K562 (cell line): ENCODE measurements around the gene CT55. TPM values are rescaled to one million over a fixed set of nuclear protein-coding genes. Genes with fewer than 3 reads are reported as not detected.
A peak's percentile ranks its signal among the peaks of the same experiment; 100 is the strongest.

Experiments
- ATAC-seq: fragments of 200-7000 bp; cut with Tn5 transposase; 3 replicates; pipeline ENCODE4 v1.9.1; 2020; ENCODE audit warnings: moderate library complexity
- BruUV-seq: library from RNA; stranded (reverse); fragments of 400-500 nt; replicated peaks from 2 replicates; lab custom pipeline; 2021; lab: Mats Ljungman, UMichigan
- CTCF ChIA-PET: fragments of 300-600 bp; formaldehyde crosslinking; extraction: SDS; loops from one replicate; lab custom pipeline; 2021; ENCODE audit warnings: low intra/inter-chr PET ratio; lab: Yijun Ruan, JAX
- POLR2A ChIA-PET: fragments of 300-600, 350-650 bp; sonication (Branson Sonifier 250); formaldehyde crosslinking; extraction: SDS; loops from one replicate; lab custom pipeline; 2021; ENCODE audit warnings: antibody characterized with exemption, inconsistent platforms; lab: Yijun Ruan, JAX
- DNase-seq, 4 experiments: peaks; one replicate each; pipeline versions ENCODE4 v3.0.0 to v3.0.0-alpha.2; 2011 to 2018; ENCODE audit warnings: low spot score in 3 of 4, mixed read lengths in 3 of 4; ENCODE audit errors: extremely low read depth in 1 of 4
- FAIRE-seq: peaks from 2 replicates; lab custom pipeline; 2011; peaks lifted over from hg19 to GRCh38; lab: Jason Lieb, UNC
- H2AFZ ChIP-seq: 2 replicates; pipeline ENCODE4 v1.6.0; 2011; ENCODE audit warnings: low read depth, low read length, control low read depth, inconsistent platforms
- H3K27ac ChIP-seq: fragments of 200-600 bp; 3 replicates; pipeline ENCODE4 v1.8.0; 2011; ENCODE audit warnings: low read depth, mild to moderate bottlenecking, control low read depth, inconsistent platforms, low read length, moderate library complexity, mixed read lengths; ENCODE audit errors: extremely low read depth
- H3K27me3 ChIP-seq, 2 experiments: fragments of 300-600 bp in 1 of 2; 2 replicates in 1 of 2; 3 replicates in 1 of 2; pipeline versions ENCODE4 v1.6.0 to v1.8.0; 2011; ENCODE audit warnings: inconsistent platforms in 2 of 2, low read length in 2 of 2, mild to moderate bottlenecking in 1 of 2, mixed read lengths in 1 of 2, moderate library complexity in 1 of 2; ENCODE audit not compliant: control insufficient read depth in 2 of 2, insufficient read depth in 2 of 2
- H3K36me3 ChIP-seq: fragments of 300-600 bp; 3 replicates; pipeline ENCODE4 v1.8.0; 2011; ENCODE audit warnings: mild to moderate bottlenecking, low read length, inconsistent platforms; ENCODE audit not compliant: control insufficient read depth, insufficient read depth
- H3K4me1 ChIP-seq, 2 experiments: fragments of 200-600 bp in 1 of 2; replicated peaks in 1 of 2; 2 replicates in 1 of 2; 3 replicates in 1 of 2; pipeline versions ENCODE4 v1.5.1 to v1.8.0; 2011; ENCODE audit warnings: inconsistent platforms in 2 of 2, low read length in 2 of 2, mild to moderate bottlenecking in 1 of 2, mixed read lengths in 1 of 2, moderate library complexity in 1 of 2; ENCODE audit not compliant: control insufficient read depth in 2 of 2, insufficient read depth in 2 of 2
- H3K4me2 ChIP-seq: 2 replicates; pipeline ENCODE4 v1.6.1; 2011; ENCODE audit warnings: low read length, control low read depth, inconsistent platforms, mixed read lengths; ENCODE audit not compliant: insufficient read depth
- H3K4me3 ChIP-seq: fragments of 200-600 bp; sonication (generic), shearing (Covaris generic); 2 replicates; pipeline ENCODE4 v1.5.1; 2016; ENCODE audit warnings: control low read depth, inconsistent platforms
- H3K79me2 ChIP-seq: fragments of 200-600 bp; 3 replicates; pipeline ENCODE4 v1.8.0; 2011; ENCODE audit warnings: low read length, inconsistent platforms; ENCODE audit not compliant: control insufficient read depth, insufficient read depth
- H3K9ac ChIP-seq, 2 experiments: 2 replicates each; pipeline versions ENCODE4 v1.6.0 to v1.6.1; 2011; ENCODE audit warnings: low read depth in 2 of 2, low read length in 2 of 2, control low read depth in 1 of 2, inconsistent platforms in 1 of 2, mild to moderate bottlenecking in 1 of 2, mixed read lengths in 1 of 2; ENCODE audit not compliant: insufficient read depth in 1 of 2
- H3K9me1 ChIP-seq: one replicate; pipeline ENCODE4 v1.6.0; 2011; ENCODE audit warnings: inconsistent platforms, mild to moderate bottlenecking, low read length, moderate library complexity; ENCODE audit not compliant: control insufficient read depth, insufficient read depth
- H3K9me3 ChIP-seq: replicated peaks from 2 replicates; pipeline ENCODE4 v1.5.1; 2011; ENCODE audit warnings: low read depth, low read length, inconsistent platforms; ENCODE audit not compliant: control insufficient read depth, insufficient read depth
- H4K20me1 ChIP-seq: replicated peaks from 2 replicates; pipeline ENCODE4 v1.6.1; 2011; ENCODE audit warnings: low read length, inconsistent platforms, mixed read lengths; ENCODE audit not compliant: control insufficient read depth, insufficient read depth
- CC2D1A ChIP-seq: fragments of 450-650 bp; IDR thresholded peaks from 2 replicates; pipeline ENCODE4 v1.6.1; 2017; ENCODE audit warnings: mild to moderate bottlenecking
- GABPB2 ChIP-seq: fragments of 250-450 bp; sonication (Bioruptor Pico); conservative IDR thresholded peaks from 2 replicates; pipeline ENCODE4 v1.5.1; 2021; ENCODE audit warnings: mild to moderate bottlenecking
- SMARCB1 ChIP-seq: IDR thresholded peaks from 2 replicates; pipeline ENCODE4 v1.6.1; 2011; ENCODE audit warnings: improper control_type of control experiment, low read depth; ENCODE audit not compliant: insufficient read length
- SMC3 ChIP-seq: conservative IDR thresholded peaks from 2 replicates; pipeline ENCODE4 v1.6.1; 2011; ENCODE audit warnings: low read depth, low read length, improper control_type of control experiment; ENCODE audit not compliant: insufficient read depth
- ZFP36 ChIP-seq: fragments of 150-350 bp; IDR thresholded peaks from 2 replicates; pipeline ENCODE4 v1.6.1; 2018; ENCODE audit warnings: low read length, low read depth; ENCODE audit not compliant: partially characterized antibody
- ZNF212 ChIP-seq: fragments of 450-650 bp; formaldehyde crosslinking; IDR thresholded peaks from 2 replicates; pipeline ENCODE4 v1.4.0; 2020; ENCODE audit warnings: mild to moderate bottlenecking
- ZNF589 ChIP-seq: fragments of 200-800 bp; sonication (Bioruptor generic); IDR thresholded peaks from 2 replicates; pipeline ENCODE4 v1.6.1; 2016; ENCODE audit warnings: low read depth, missing genetic modification characterization, missing compliant biosample characterization
- ZNF764 ChIP-seq: fragments of 250-450 bp; sonication (Bioruptor Pico); IDR thresholded peaks from 2 replicates; pipeline ENCODE4 v1.4.0; 2020; ENCODE audit warnings: low read depth, mild to moderate bottlenecking, moderate library complexity
- WGBS: fragments of 100-300 bp; shearing (Covaris generic); methylation state at CpG from one replicate; pipeline ENCODE4 v1.1.6; 2016; ENCODE audit warnings: low coverage, mixed read lengths; ENCODE audit not compliant: insufficient coverage; ENCODE audit errors: missing lambda C conversion rate; 5-methylcytosine and 5-hydroxymethylcytosine counted together
- in situ Hi-C: fragments of 300-500 bp; cut with MboI; formaldehyde crosslinking; loops from 4 replicates; pipeline ENCODE4 v1.15.0; 2018; ENCODE audit warnings: inconsistent platforms, mixed read lengths
- intact Hi-C: fragments of 100-400 bp; cut with micrococcal nuclease; formaldehyde crosslinking; loops from 2 replicates; pipeline ENCODE4 v1.14.2; 2022
- polyA plus RNA-seq, 8 experiments: library from polyadenylated mRNA; depleted of rRNA in 4 of 8; stranded (reverse) in 5 of 8; unstranded in 3 of 8; fragments of >200 nt; fragmentation: Nextera tagmentation in 2 of 8; fragmentation: Illumina TruSeq in 1 of 8; extraction: Ambion mirVana in 2 of 8; extraction: Trizol in 1 of 8; gene quantifications; 2 replicates each; pipeline versions ENCODE4 v1.2.1 to v1.2.3, GENCODE V29; 2011 to 2014; ENCODE audit warnings: inconsistent platforms in 1 of 8, missing spikeins in 1 of 8
- total RNA-seq, 7 experiments: library from RNA; depleted of rRNA in 6 of 7; stranded (reverse); fragments of >200 nt in 6 of 7; fragmentation: Illumina TruSeq in 2 of 7; extraction: Trizol in 2 of 7; gene quantifications; 2 replicates each; pipeline versions ENCODE4 v1.2.1 to v1.2.3, GENCODE V29; 2011 to 2021; ENCODE audit warnings: low replicate concordance in 1 of 7
- TF ChIP-seq, protein P1 (sequence below): fragments of 450-650 bp; formaldehyde crosslinking; IDR thresholded peaks from 2 replicates; pipeline ENCODE4 v1.4.0; 2020; ENCODE audit warnings: mild to moderate bottlenecking, moderate library complexity
- TF ChIP-seq, protein P2 (sequence below): fragments of 450-650 bp; IDR thresholded peaks from 2 replicates; pipeline ENCODE4 v1.6.1; 2017; ENCODE audit warnings: mild to moderate bottlenecking, moderate library complexity

The CT55 gene
- total and polyA plus RNA-seq, 9 of the 15 experiments (the other 6 are each of a cell fraction or from before 2014, with no cell fraction given), result 48.5 to 98.9 (median 73.2) TPM

DNA sequence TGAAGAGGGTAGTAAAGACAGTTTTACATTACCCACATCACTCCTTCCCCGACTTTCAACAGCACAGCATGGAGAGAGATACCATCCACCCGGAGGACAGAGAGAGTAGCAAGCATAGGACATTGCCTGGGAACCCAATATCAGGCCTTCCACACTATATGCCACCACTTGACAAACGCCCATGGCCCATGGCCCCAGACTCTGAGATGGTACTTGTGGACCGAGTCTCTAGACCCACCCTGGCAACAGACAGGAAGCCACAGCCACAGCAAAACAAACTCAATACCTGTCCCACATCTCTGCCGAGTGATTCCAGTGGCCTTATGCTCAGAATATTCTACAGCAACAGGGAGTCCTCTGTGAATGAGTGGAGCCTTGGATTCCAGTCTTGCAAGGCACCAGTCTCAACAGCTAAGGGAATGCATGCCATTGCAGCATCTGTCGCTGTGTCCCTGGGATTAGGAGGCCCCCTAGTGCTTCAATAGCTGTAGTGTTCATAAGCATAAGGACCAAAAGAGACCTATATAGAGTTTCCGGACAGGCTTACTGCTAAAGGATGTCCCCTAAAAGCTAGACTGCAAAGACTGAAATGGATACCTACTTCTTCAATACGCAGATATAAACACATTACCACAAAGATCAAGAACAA, 14.7 kb upstream of the CT55 start:
- CTCF ChIA-PET, result interaction anchor here (1.1 kb wide), 1 partner anchor 292 kb away, joined by 4 read pairs; no protein-coding TSS in a partner anchor
- FAIRE-seq, result peak; percentile 70
- intact Hi-C loops, result loop anchor here (1.0 to 5.0 kb wide), 2 partner anchors 236 to 291 kb away; partner anchors contain the start of gene SMIM10L2A
- TF ChIP-seq GABPB2 (CRISPR knock-in tag) (no peak), CC2D1A (no peak), ZNF589 (no peak), ZNF764 (CRISPR knock-in tag) (no peak), ZNF212 (CRISPR knock-in tag) (no peak), SMC3 (peak; percentile 55), SMARCB1 (no peak), ZFP36 (no peak)
- TF ChIP-seq, protein P1, sequence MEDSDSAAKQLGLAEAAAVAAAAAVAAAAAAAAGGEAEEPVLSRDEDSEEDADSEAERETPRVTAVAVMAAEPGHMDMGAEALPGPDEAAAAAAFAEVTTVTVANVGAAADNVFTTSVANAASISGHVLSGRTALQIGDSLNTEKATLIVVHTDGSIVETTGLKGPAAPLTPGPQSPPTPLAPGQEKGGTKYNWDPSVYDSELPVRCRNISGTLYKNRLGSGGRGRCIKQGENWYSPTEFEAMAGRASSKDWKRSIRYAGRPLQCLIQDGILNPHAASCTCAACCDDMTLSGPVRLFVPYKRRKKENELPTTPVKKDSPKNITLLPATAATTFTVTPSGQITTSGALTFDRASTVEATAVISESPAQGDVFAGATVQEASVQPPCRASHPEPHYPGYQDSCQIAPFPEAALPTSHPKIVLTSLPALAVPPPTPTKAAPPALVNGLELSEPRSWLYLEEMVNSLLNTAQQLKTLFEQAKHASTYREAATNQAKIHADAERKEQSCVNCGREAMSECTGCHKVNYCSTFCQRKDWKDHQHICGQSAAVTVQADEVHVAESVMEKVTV (CRISPR knock-in tag), result peak; percentile 67
- TF ChIP-seq, protein P2, sequence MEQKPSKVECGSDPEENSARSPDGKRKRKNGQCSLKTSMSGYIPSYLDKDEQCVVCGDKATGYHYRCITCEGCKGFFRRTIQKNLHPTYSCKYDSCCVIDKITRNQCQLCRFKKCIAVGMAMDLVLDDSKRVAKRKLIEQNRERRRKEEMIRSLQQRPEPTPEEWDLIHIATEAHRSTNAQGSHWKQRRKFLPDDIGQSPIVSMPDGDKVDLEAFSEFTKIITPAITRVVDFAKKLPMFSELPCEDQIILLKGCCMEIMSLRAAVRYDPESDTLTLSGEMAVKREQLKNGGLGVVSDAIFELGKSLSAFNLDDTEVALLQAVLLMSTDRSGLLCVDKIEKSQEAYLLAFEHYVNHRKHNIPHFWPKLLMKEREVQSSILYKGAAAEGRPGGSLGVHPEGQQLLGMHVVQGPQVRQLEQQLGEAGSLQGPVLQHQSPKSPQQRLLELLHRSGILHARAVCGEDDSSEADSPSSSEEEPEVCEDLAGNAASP, result no peak

More for the DNA sequence above, 14.7 kb upstream of the CT55 start:
- Histone ChIP-seq H3K79me2 (no peaks in the 10 kb centered on the region), H3K36me3 (no peaks in the 10 kb centered on the region), H3K9me1 (no peaks in the 10 kb centered on the region), H3K4me3 (no peak overlapping the region), H3K4me1 (no peaks in the 10 kb centered on the region), H3K9ac (no peak overlapping the region), H3K27ac (no peak overlapping the region), H4K20me1 (no peaks in the 10 kb centered on the region), H3K27me3 (peaks cover 4 to 7% of the 10 kb centered on the region in 2 experiments; a peak in 2 of 5 replicates), H3K4me2 (no peak overlapping the region), H3K9me3 (no peaks in the 10 kb centered on the region), H2AFZ (no peak overlapping the region)
- in situ Hi-C loops, result loop anchor here (10.0 kb wide), 1 partner anchor 289 kb away; no protein-coding TSS in a partner anchor
- no TSS peak for BruUV-seq
- 0% methylated on average over 7 of the region's 8 CpGs for WGBS
- peak; percentile 38 to 65 (median 48) for DNase-seq
- ATAC-seq, result peak; percentile 97
- POLR2A ChIA-PET, result no interaction called here
